ENCODE data around the gene AKT1.
"Not testable (repeated sequence)": the region's sequence is repeated elsewhere in the genome, so short reads cannot be mapped to it uniquely, and the experiment has no call there.

DNA sequence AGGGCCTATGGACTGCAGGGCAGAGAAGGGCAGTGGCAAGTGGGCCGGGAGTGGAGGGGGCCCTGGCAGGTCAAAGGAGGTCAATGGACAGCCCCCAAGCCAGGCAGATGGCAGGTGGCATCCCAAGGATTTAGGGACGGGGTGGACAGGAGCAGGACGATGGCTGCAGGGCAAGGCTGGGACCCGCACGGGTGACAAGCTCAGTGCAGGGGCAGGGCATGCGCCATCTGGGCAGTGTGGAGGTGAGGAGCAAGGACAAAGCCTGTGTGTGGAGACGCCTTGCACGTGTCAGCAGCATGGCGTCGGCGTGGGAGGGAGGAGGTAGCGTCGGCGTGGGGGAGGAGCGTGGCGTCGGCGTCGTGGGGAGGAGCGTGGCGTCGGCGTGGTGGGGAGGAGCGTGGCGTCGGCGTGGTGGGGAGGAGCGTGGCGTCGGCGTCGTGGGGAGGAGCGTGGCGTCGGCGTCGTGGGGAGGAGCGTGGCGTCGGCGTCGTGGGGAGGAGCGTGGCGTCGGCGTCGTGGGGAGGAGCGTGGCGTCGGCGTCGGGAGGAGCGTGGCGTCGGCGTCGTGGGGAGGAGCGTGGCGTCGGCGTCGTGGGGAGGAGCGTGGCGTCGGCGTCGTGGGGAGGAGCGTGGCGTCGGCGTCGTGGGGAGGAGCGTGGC lies 66.2 kb downstream of the AKT1 start:
- TF ChIP-seq, protein P1, sequence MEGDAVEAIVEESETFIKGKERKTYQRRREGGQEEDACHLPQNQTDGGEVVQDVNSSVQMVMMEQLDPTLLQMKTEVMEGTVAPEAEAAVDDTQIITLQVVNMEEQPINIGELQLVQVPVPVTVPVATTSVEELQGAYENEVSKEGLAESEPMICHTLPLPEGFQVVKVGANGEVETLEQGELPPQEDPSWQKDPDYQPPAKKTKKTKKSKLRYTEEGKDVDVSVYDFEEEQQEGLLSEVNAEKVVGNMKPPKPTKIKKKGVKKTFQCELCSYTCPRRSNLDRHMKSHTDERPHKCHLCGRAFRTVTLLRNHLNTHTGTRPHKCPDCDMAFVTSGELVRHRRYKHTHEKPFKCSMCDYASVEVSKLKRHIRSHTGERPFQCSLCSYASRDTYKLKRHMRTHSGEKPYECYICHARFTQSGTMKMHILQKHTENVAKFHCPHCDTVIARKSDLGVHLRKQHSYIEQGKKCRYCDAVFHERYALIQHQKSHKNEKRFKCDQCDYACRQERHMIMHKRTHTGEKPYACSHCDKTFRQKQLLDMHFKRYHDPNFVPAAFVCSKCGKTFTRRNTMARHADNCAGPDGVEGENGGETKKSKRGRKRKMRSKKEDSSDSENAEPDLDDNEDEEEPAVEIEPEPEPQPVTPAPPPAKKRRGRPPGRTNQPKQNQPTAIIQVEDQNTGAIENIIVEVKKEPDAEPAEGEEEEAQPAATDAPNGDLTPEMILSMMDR (IDR thresholded peaks at IDR 0.05), result not testable (repeated sequence)
- not testable (repeated sequence) for TF ChIP-seq POLR2A, EP300, POLR2AphosphoS5 (IDR thresholded peaks at IDR 0.05)

Measured in gastroesophageal sphincter (tissue), 3 donors.